K562 (cell line): ENCODE measurements around the gene MCRS1. TPM values are rescaled to one million over a fixed set of nuclear protein-coding genes. Genes with fewer than 3 reads are reported as not detected.

Experiments used
- CBFA2T3 ChIP-seq: fragments of 450-650 bp; IDR thresholded peaks from 2 replicates; pipeline ENCODE4 v1.6.1; 2017
- FIP1L1 ChIP-seq: fragments of 200-400 bp; formaldehyde crosslinking; IDR thresholded peaks from 2 replicates; pipeline ENCODE4 v1.6.1; 2018; ENCODE audit warnings: mild to moderate bottlenecking, low read depth, low read length; ENCODE audit not compliant: poor library complexity, severe bottlenecking
- HDAC1 ChIP-seq, 2 experiments: fragments of 450-650 bp; IDR thresholded peaks; 2 replicates each; pipeline ENCODE4 v1.6.1; 2016 to 2017; ENCODE audit warnings: inconsistent platforms in 1 of 2, mild to moderate bottlenecking in 1 of 2, moderate library complexity in 1 of 2
- HNRNPL ChIP-seq: fragments of 200-400 bp; formaldehyde crosslinking; IDR thresholded peaks from 2 replicates; pipeline ENCODE4 v1.6.1; 2017; ENCODE audit warnings: low read depth, mild to moderate bottlenecking, low read length
- MBD1 ChIP-seq: fragments of 250-450 bp; sonication (Bioruptor Pico); IDR thresholded peaks from 2 replicates; pipeline ENCODE4 v1.8.0; 2022; ENCODE audit warnings: inconsistent platforms
- MEIS2 ChIP-seq: fragments of 450-650 bp; IDR thresholded peaks from 2 replicates; pipeline ENCODE4 v1.6.1; 2014; ENCODE audit warnings: mild to moderate bottlenecking; ENCODE audit not compliant: partially characterized antibody
- MTA3 ChIP-seq: fragments of 450-650 bp; formaldehyde crosslinking; IDR thresholded peaks from 2 replicates; pipeline ENCODE4 v1.6.1; 2017; ENCODE audit warnings: mild to moderate bottlenecking, borderline replicate concordance
- MYC ChIP-seq, 2 experiments: fragments of 250-450 bp in 1 of 2; sonication (Bioruptor Pico) in 1 of 2; IDR thresholded peaks; 2 replicates each; pipeline versions ENCODE4 v1.5.1 to v1.6.1; 2012 to 2021; ENCODE audit warnings: low read depth in 2 of 2, borderline replicate concordance in 1 of 2, improper control_type of control experiment in 1 of 2, low read length in 1 of 2, mild to moderate bottlenecking in 1 of 2, moderate library complexity in 1 of 2
- NFIC ChIP-seq: fragments of 450-650 bp; IDR thresholded peaks from 2 replicates; pipeline ENCODE4 v1.6.1; 2017; ENCODE audit warnings: mild to moderate bottlenecking, inconsistent platforms
- NFIX ChIP-seq: fragments of 250-450 bp; sonication (Bioruptor Pico); IDR thresholded peaks from 2 replicates; pipeline ENCODE4 v1.4.0; 2020; ENCODE audit warnings: low read depth, mild to moderate bottlenecking, moderate library complexity
- PHF8 ChIP-seq: fragments of 200-600 bp; sonication (generic); IDR thresholded peaks from 2 replicates; pipeline ENCODE4 v1.6.1; 2012; ENCODE audit warnings: mixed run types, mild to moderate bottlenecking, inconsistent platforms, low read length, moderate library complexity, borderline replicate concordance
- POLR2B ChIP-seq: fragments of 450-650 bp; IDR thresholded peaks from 2 replicates; pipeline ENCODE4 v1.6.1; 2018; ENCODE audit warnings: low read depth; ENCODE audit not compliant: partially characterized antibody
- SREBF2 ChIP-seq: sonication (generic); formaldehyde crosslinking; IDR thresholded peaks from 2 replicates; pipeline ENCODE4 v1.4.0; 2020; ENCODE audit warnings: mild to moderate bottlenecking, missing genetic modification reagents
- SRSF7 ChIP-seq: fragments of 200-400 bp; formaldehyde crosslinking; optimal IDR thresholded peaks from 2 replicates; pipeline ENCODE3; 2017; ENCODE audit warnings: mild to moderate bottlenecking, low read depth, low read length
- YBX1 ChIP-seq: fragments of 450-650 bp; IDR thresholded peaks from 2 replicates; pipeline ENCODE4 v1.7.1; 2016; ENCODE audit warnings: mild to moderate bottlenecking
- ZBTB1 ChIP-seq: sonication (generic); formaldehyde crosslinking; IDR thresholded peaks from 2 replicates; pipeline ENCODE4 v1.8.1; 2023; ENCODE audit warnings: missing genetic modification reagents, low read depth, mild to moderate bottlenecking, borderline replicate concordance
- ZFX ChIP-seq: sonication (generic); formaldehyde crosslinking; IDR thresholded peaks from 2 replicates; pipeline ENCODE4 v1.8.0; 2022; ENCODE audit warnings: mild to moderate bottlenecking, missing genetic modification reagents, moderate library complexity
- ZKSCAN3 ChIP-seq: fragments of 250-450 bp; sonication (Bioruptor Pico); IDR thresholded peaks from 2 replicates; pipeline ENCODE4 v1.4.0; 2020
- ZNF224 ChIP-seq: sonication (generic); formaldehyde crosslinking; IDR thresholded peaks from 2 replicates; pipeline ENCODE4 v1.8.0; 2022; ENCODE audit warnings: mild to moderate bottlenecking, missing genetic modification reagents
- ZNF280B ChIP-seq: fragments of 250-450 bp; sonication (Bioruptor Pico); IDR thresholded peaks from 2 replicates; pipeline ENCODE4 v1.5.1; 2021; ENCODE audit warnings: mild to moderate bottlenecking
- ZNF384 ChIP-seq: IDR thresholded peaks from 2 replicates; pipeline ENCODE4 v1.6.1; 2012; ENCODE audit warnings: low read depth, low read length, improper control_type of control experiment
- ZNF445 ChIP-seq: fragments of 250-450 bp; sonication (Bioruptor Pico); IDR thresholded peaks from 2 replicates; pipeline ENCODE4 v1.4.0; 2020; ENCODE audit warnings: low read depth, mild to moderate bottlenecking, moderate library complexity
- ZNF589 ChIP-seq: fragments of 200-800 bp; sonication (Bioruptor generic); IDR thresholded peaks from 2 replicates; pipeline ENCODE4 v1.6.1; 2016; ENCODE audit warnings: low read depth, missing genetic modification characterization, missing compliant biosample characterization
- ZNF785 ChIP-seq: fragments of 250-450 bp; sonication (Bioruptor Pico); IDR thresholded peaks from 2 replicates; pipeline ENCODE4 v1.4.0; 2020; ENCODE audit warnings: mild to moderate bottlenecking
- ZNF830 ChIP-seq: fragments of 250-450 bp; sonication (Bioruptor Pico); IDR thresholded peaks from 2 replicates; pipeline ENCODE4 v1.5.0; 2021; ENCODE audit warnings: mild to moderate bottlenecking
- polyA plus RNA-seq, 8 experiments: library from polyadenylated mRNA; depleted of rRNA in 4 of 8; stranded (reverse) in 5 of 8; unstranded in 3 of 8; fragments of >200 nt; fragmentation: Nextera tagmentation in 2 of 8; fragmentation: Illumina TruSeq in 1 of 8; extraction: Ambion mirVana in 2 of 8; extraction: Trizol in 1 of 8; gene quantifications; 2 replicates each; pipeline versions ENCODE4 v1.2.1 to v1.2.3, GENCODE V29; 2011 to 2014; ENCODE audit warnings: inconsistent platforms in 1 of 8, missing spikeins in 1 of 8
- total RNA-seq, 7 experiments: library from RNA; depleted of rRNA in 6 of 7; stranded (reverse); fragments of >200 nt in 6 of 7; fragmentation: Illumina TruSeq in 2 of 7; extraction: Trizol in 2 of 7; gene quantifications; 2 replicates each; pipeline versions ENCODE4 v1.2.1 to v1.2.3, GENCODE V29; 2011 to 2021; ENCODE audit warnings: low replicate concordance in 1 of 7
- TF ChIP-seq, protein P1 (sequence below): sonication (generic); formaldehyde crosslinking; IDR thresholded peaks from 2 replicates; pipeline ENCODE4 v1.8.0; 2022; ENCODE audit warnings: missing genetic modification reagents, mild to moderate bottlenecking, moderate library complexity, borderline replicate concordance

MCRS1 gene
- total and polyA plus RNA-seq, 9 of the 15 experiments (the other 6 are each of a cell fraction or from before 2014, with no cell fraction given), result 50.0 to 100 (median 73.2) TPM

DNA sequence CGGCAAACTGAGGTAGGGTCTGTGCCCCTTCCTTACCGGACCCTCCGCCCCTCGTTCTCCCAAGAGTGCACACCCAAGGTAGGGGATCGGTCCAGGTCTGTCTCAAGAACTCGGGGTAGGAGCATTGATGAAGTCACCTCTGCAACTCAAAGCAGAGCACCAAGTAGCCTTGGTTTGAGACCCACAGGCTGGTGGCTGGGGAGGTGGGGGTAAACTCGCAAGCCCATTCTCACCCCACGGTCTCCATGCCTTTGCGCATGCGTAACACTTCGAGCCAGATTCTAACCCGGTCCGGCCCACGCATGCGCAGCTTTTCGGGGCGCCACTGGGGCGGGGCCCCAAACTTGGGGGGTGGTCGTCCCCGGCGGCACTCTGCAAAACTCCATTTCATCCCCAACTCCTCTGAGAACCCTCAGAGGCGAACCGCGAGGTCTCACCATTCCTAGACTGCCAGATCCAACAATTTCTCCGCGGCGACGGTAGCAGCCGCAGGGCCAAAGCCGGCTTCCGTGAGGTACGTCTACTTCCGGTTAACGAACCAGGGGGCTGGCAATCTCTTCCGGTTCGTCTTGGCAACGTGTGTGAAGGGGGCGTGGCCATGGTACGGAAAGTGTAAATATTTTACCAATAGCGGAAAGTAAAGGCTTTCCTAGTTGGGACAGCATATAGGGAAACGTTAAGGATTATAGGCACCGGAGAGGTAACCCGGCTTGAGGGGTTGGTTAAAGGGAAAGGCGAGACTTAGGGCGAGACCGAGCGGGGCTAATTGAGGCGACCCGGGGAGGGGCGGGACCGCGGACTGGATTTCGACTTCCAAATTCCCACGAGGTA is at the start of gene MCRS1 (continued):
- TF ChIP-seq, protein P1, sequence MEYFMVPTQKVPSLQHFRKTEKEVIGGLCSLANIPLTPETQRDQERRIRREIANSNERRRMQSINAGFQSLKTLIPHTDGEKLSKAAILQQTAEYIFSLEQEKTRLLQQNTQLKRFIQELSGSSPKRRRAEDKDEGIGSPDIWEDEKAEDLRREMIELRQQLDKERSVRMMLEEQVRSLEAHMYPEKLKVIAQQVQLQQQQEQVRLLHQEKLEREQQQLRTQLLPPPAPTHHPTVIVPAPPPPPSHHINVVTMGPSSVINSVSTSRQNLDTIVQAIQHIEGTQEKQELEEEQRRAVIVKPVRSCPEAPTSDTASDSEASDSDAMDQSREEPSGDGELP (CRISPR knock-in tag), result peak; percentile 78
- no peak for TF ChIP-seq FIP1L1
- TF ChIP-seq SREBF2 (CRISPR knock-in tag), result 0 out of 2 replicates have a peak, but pooled peaks have one; percentile 72
- TF ChIP-seq MYC (IDR thresholded peaks at IDR 0.05; ENCODE audit: low read depth, low read length), result peak; percentile 94
- no peak; the same call in 1 of the 2 replicates for TF ChIP-seq MYC (CRISPR knock-in tag; IDR thresholded peaks at IDR 0.05; ENCODE audit: borderline replicate concordance, low read depth)
- TF ChIP-seq NFIC, result peak; percentile 64
- no peak for TF ChIP-seq CBFA2T3
- TF ChIP-seq PHF8, result peak; percentile 100
- TF ChIP-seq ZNF785 (CRISPR knock-in tag), result no peak
- no peak for TF ChIP-seq NFIX (CRISPR knock-in tag)
- TF ChIP-seq POLR2B, result peak; percentile 99
- TF ChIP-seq ZBTB1 (CRISPR knock-in tag), result no peak
- TF ChIP-seq HDAC1 (IDR thresholded peaks at IDR 0.05), result peak; percentile 54 to 98; a peak in 3 of 4 replicates
- no peak for TF ChIP-seq HNRNPL
- TF ChIP-seq ZNF589, result no peak
- TF ChIP-seq ZNF384, result no peak
- no peak for TF ChIP-seq MBD1 (CRISPR knock-in tag)
- no peak for TF ChIP-seq ZNF830 (CRISPR knock-in tag)
- no peak for TF ChIP-seq ZKSCAN3 (CRISPR knock-in tag)
- TF ChIP-seq MTA3, result peak; percentile 82
- peak; percentile 98 for TF ChIP-seq MEIS2
- no peak for TF ChIP-seq ZNF445 (CRISPR knock-in tag)
- TF ChIP-seq ZNF224, result no peak
- TF ChIP-seq YBX1, result no peak
- no peak for TF ChIP-seq ZNF280B (CRISPR knock-in tag)
- TF ChIP-seq SRSF7, result no peak
- peak; percentile 99 for TF ChIP-seq ZFX (CRISPR knock-in tag)
